AG04449 (cell line): Measurements from ENCODE around the gene RAB7B.
A peak's percentile ranks its signal among the peaks of the same experiment; 100 is the strongest.

ENCODE experiments used
- CTCF ChIA-PET: fragments of 350-600 bp; formaldehyde crosslinking; extraction: SDS; loops from one replicate; lab custom pipeline; 2021; ENCODE audit warnings: antibody characterized with exemption; lab: Yijun Ruan, JAX
- POLR2A ChIA-PET: fragments of 400-600, 350-600 bp; formaldehyde crosslinking; extraction: SDS; loops from one replicate; lab custom pipeline; 2020; ENCODE audit warnings: antibody characterized with exemption, inconsistent platforms; lab: Yijun Ruan, JAX
- DNase-seq: peaks from one replicate; pipeline ENCODE4 v3.0.0-alpha.2; 2010; ENCODE audit warnings: low read depth, low spot score
- H3K4me3 ChIP-seq: 2 replicates; pipeline ENCODE4 v1.5.1; 2011; ENCODE audit warnings: low read depth, mild to moderate bottlenecking, control low read depth, low read length
- TF ChIP-seq, protein P1 (sequence below): IDR thresholded peaks from one replicate; pipeline ENCODE4 v1.5.1; 2011; ENCODE audit warnings: mild to moderate bottlenecking, moderate library complexity, low read length, control low read depth, inconsistent platforms; ENCODE audit not compliant: insufficient read depth; ENCODE audit errors: missing control alignments

The RAB7B gene

DNA sequence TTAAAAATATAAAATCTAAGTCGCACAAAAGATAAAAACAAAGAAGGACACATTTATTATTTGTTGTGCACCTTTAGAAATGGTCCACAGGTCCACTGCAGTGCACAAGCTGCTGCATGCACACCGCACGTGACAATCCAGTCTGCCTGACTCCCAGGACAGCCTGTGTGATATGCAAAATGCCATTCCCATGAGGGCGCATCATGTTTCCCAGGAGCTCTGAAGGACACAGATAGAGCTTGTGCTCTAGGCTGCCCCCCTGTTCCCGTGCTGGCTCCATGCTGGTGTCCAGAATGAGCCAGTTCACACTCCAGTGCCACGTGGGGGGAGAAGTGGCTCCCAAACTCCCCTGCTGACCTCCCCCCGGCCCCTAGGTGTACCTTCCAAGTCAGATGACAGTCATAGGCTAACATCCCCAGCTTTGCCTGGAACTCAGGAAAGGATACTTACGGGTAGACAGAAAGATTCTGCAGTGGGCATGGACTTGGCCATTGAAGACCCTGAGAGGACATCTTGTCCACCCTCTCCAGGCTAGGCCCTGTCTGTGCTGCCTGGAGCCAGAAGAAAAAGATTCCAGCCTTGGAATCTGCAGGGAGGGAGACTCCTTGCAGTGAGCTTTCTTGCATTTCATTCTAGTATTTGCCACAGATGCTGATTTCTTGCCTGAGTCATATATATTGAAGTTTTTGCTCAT is 26.3 kb downstream of the RAB7B start:
- DNase-seq, result no peak
- ChIA-PET CTCF (interaction anchor here (0.8 to 13.6 kb wide), 85 partner anchors 9 to 448 kb away, joined by 3 to 992 read pairs (median 5); partner anchors contain the start of genes NUCKS1, RAB29, RAB7B and SLC26A9), POLR2A (interaction anchor here (0.7 to 1.8 kb wide), 7 partner anchors 25 to 185 kb away, joined by 3 to 10 read pairs (median 4); no protein-coding TSS in a partner anchor)
- TF ChIP-seq, protein P1, sequence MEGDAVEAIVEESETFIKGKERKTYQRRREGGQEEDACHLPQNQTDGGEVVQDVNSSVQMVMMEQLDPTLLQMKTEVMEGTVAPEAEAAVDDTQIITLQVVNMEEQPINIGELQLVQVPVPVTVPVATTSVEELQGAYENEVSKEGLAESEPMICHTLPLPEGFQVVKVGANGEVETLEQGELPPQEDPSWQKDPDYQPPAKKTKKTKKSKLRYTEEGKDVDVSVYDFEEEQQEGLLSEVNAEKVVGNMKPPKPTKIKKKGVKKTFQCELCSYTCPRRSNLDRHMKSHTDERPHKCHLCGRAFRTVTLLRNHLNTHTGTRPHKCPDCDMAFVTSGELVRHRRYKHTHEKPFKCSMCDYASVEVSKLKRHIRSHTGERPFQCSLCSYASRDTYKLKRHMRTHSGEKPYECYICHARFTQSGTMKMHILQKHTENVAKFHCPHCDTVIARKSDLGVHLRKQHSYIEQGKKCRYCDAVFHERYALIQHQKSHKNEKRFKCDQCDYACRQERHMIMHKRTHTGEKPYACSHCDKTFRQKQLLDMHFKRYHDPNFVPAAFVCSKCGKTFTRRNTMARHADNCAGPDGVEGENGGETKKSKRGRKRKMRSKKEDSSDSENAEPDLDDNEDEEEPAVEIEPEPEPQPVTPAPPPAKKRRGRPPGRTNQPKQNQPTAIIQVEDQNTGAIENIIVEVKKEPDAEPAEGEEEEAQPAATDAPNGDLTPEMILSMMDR, result peak; percentile 20
- H3K4me3 ChIP-seq, result no peak overlapping the region

DNA sequence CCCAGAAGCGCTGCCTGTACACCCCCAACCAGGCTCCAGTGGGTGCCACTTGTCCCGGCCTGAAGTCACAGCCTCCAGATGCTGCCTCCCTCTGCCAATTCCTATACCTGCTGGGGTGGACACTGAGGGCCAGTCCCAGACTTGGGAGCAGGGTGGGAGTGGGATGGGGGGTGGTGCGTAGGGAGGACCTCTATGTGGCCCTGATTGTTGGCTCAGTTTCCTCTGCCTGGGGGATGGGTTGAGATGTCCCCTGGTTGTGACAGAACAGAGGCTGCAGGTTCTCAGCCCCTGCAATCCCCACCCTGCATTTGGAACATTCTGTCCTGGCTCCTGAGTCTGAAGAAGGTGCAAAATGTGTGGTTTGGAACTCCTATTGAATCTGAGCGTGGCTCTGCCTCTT is 27.2 kb downstream of the RAB7B start:
- ChIA-PET POLR2A (no interaction called here), CTCF (interaction anchor here (1.3 to 13.6 kb wide), 15 partner anchors 10 to 380 kb away, joined by 3 to 992 read pairs (median 43); partner anchors contain the start of gene RAB29)
- H3K4me3 ChIP-seq, result no peak overlapping the region
- TF ChIP-seq, protein P1, result no peak
- no peak for DNase-seq

DNA sequence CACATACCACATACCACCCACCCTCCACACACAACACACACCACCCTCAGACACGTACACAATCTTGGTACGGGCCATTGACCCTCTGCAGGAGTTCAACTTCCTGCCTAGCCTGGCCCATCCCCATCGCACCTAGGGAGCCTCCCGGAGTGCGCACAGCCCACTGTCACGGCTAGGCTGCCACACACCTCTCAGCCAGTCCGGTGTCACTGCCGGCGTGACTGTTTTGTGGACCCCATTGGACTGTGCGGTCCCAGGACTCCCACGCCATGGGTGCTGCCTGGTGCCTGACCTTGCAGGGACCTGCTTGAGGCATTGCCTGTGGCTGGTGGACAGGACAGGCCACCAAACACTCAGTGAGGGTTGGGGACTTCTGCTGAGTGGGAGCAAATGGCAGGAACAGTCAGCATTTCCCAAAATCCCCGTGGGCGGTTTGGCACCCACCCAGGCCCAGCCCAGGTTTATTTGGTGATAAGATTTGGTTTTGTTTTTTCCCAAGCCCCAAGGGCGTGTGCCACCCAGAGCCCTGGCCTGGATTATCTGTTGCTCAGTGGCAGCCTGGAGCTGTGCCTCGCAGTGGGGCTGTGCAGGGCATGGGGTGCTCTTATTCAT is 27.7 kb downstream of the RAB7B start:
- no peak overlapping the region for H3K4me3 ChIP-seq
- TF ChIP-seq, protein P1, result no peak
- ChIA-PET POLR2A (no interaction called here), CTCF (interaction anchor here (2.4 to 13.6 kb wide), 7 partner anchors 11 to 184 kb away, joined by 25 to 992 read pairs (median 68); no protein-coding TSS in a partner anchor)
- DNase-seq, result no peak

DNA sequence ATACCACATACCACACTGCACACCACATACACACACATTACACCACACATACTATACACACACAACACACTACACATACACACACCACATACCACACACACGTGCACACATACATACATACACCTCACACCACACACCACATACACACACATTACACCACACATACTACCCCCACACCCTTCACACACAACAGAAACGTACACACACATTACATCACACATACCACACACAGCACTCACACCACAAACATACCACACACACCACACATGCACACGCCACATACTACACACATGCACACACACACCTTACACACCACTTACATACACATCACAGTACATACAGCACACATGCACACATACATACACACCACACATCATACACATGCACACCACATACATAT is 28.5 kb downstream of the RAB7B start:
- TF ChIP-seq, protein P1, result no peak
- ChIA-PET POLR2A (no interaction called here), CTCF (no interaction called here)
- no peak overlapping the region for H3K4me3 ChIP-seq
- no peak for DNase-seq

DNA sequence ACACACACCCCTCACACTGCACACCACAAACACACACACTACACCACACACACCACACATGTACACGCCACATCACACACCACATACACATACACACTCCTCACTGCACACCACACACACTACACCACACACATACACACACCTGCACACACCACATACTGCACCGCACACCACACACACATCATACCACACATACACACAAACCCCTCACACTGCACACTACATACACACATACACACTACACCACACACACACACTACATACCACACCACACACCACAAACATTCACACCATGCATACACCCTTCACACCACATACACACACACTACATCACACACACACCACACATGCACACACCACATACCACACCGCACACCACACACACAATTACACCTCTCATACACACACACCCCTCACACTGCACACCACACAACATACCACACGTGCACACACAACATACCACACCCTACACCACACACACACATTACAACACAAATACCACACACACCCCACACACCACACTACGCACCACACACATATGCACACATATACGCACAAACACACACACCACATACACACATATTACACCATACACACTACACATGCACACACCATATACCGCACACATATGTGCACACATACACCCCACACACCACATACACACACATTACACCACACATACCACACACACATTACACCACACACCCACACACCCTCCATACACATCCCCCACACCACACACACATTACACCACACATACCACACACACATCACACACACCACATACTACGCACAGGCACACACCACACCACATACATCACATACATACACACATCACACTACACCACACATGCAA is 29.6 kb downstream of the RAB7B start:
- CTCF ChIA-PET, result no interaction called here
- TF ChIP-seq, protein P1, result no peak
- no peak overlapping the region for H3K4me3 ChIP-seq
- DNase-seq, result no peak
- POLR2A ChIA-PET, result no interaction called here
